Activated T-cell treated with anti-CD3 and anti-CD28 coated beads, Interleukin-2, amount 50 U/mL, for 48 hours (primary cell): ENCODE measurements around the gene JSRP1.
"Not testable (repeated sequence)": the region's sequence is repeated elsewhere in the genome, so short reads cannot be mapped to it uniquely, and the experiment has no call there.

Source experiments
- DNase-seq, 2 experiments: peaks; one replicate each; pipeline ENCODE4 v3.0.0-alpha.2; 2020

Gene JSRP1

GRCh38 chr19:2282062-2282861, 26.0 kb upstream of the JSRP1 start, which contains the start of gene PEAK3:
PEAK3 (minus strand) TSS chr19:2282175; CDS start chr19:2280931, 1,244 bp downstream.
- peak; percentile 47 to 52 for DNase-seq

DNA sequence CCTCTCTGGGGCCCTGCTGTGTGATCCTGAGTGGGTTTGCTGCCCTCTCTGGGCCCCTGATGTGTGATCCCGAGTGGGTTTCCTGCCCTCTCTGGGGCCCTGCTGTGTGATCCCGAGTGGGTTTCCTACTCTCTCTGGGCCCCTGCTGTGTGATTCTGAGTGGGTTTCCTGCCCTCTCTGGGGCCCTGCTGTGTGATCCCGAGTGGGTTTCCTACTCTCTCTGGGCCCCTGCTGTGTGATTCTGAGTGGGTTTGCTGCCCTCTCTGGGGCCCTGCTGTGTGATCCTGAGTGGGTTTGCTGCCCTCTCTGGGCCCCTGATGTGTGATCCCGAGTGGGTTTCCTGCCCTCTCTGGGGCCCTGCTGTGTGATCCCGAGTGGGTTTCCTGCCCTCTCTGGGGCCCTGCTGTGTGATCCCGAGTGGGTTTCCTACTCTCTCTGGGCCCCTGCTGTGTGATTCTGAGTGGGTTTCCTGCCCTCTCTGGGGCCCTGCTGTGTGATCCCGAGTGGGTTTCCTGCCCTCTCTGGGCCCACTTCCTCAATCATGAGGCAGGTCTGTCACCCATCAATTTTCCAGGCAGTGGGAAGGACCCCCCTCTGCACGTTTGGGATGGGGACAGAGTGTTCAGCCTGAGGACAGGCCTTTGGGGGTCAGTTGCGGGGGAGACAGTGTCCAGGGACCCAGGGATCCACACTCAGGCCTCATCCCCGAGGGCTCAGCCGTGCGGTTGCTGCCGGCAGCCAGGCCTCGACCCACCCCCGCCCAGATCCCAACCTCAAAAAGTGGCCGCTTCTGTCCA, 25.2 kb upstream of the JSRP1 start:
- not testable (repeated sequence) for DNase-seq

DNA sequence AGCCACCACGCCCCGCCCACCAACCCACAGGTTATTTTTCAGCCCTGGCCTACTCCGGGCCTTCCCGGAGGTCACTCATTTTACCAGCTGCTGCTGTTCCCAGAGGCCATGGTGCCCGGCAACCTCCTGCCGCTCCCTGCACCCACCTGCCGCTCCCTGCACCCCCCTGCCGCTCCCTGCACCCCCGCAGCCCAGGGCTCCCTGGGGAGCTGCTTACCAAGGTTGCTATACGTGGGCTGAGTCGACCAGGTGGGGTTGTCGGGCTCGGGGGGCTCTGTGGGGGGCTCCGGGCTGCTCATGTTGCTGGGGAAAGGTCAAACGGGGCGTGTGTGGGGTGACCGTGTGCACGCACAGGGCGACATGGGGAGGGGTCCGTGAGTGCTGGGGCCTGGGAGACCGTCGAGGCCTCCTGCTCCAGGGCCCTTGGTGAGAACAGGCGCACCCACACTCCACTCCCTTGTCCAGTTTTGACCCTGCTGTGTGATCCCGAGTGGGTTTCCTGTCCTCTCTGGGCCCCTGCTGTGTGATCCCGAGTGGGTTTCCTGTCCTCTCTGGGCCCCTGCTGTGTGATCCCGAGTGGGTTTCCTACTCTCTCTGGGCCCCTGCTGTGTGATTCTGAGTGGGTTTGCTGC, 24.5 kb upstream of the JSRP1 start:
- no peak for DNase-seq

- no peak for DNase-seq
Measured at GRCh38 chr19:2278459-2279158, 22.4 kb upstream of the JSRP1 start.

GRCh38 chr19:2277138-2277537, 20.9 kb upstream of the JSRP1 start:
- no peak for DNase-seq

DNA sequence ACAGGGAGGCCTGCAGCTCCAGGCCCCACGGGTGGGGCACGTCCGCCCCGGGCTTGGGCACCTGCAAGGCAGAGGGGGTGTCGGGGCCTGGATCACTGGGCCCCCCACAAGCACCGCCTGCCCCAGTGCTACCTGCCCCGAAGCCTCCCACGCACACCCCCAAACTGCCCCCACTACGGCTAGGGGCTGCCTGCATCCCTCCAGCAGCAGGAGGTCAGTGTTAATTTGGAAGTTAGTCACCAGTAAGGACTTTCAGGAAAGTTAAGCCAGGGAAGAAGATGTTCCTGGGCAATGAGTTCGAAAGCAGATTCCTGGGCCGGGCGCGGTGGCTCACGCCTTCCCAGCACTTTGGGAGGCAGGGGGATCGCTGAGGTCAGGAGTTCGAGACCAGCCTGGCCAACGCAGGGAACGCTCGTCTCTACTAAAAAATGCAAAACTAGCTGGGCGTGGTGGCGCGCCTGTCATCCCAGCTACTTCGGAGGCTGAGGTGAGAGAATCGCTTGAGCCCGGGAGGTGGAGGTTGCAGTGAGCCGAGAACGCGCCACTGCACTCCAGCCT, 20.3 kb upstream of the JSRP1 start:
- no peak for DNase-seq

- DNase-seq = no peak
Measured at GRCh38 chr19:2275588-2276428, 19.6 kb upstream of the JSRP1 start.

- DNase-seq = peak; percentile 62 to 66
Measured at GRCh38 chr19:2274931-2275535, 18.8 kb upstream of the JSRP1 start.

DNA sequence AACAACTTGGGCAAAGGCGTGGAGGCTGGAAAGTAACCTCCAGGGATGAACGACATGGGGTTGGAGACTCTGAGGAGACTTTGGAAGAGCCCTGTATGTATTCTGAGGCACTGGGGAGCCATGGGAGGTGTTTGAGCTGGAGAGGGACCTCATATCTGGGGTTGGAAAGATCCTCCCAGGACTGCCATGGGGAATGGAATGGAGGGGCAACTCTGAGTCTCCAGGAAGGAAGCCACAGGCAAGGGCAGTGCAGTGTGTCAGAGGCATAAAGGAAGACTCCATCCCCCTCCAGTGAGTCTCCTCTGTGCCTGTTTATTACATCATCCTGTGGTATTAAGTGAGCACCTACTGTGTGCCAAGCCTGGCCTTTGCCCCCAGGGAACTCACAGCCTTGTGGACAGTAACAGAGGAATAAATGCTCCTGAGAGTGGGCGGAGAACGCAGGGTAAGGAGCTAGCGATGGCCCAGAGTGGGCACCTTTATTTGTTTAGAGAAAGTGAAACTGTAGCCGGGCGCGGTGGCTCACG, 18.0 kb upstream of the JSRP1 start:
- no peak for DNase-seq

DNA sequence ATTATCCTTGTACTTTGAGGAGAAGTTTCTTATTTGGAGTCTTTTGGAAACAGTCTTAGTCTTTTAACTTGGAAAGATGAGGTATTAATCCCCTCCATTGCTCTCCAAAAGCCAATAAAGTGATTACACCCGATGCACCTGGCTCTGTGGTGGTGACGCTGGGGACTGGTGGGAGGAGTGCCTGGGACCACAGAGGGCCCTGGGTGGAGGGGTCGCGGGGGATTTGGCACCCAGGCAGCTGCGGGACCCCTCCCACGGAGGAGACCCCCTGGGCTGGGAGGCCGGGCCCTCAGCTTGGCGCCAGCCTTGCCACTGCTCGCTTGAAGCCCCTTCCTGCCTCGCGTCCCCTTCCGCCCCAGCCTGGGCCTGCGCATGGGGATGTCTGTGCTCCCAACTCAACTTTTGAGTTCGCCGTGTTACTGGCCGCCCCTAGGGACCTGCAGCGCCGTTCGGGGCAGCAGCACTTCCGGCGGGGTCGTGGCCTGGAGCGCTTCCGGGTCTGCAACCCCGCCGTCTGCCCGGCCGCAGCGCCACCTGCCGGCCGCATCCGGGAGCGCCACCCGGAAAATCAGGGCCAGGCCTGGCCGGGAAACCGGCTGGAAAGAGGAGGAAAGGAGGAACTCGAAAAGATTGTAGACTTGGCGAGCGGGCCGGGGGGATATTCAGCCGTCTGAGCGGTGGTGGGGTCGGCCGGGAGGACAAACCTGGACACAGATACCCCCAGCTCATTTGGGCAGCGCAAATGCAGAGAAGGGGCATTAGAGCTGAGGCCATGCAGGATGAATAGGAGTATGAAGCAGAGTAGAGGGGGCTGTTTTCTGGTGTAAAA, 17.4 kb upstream of the JSRP1 start:
- DNase-seq = peak; percentile 87 to 90

DNA sequence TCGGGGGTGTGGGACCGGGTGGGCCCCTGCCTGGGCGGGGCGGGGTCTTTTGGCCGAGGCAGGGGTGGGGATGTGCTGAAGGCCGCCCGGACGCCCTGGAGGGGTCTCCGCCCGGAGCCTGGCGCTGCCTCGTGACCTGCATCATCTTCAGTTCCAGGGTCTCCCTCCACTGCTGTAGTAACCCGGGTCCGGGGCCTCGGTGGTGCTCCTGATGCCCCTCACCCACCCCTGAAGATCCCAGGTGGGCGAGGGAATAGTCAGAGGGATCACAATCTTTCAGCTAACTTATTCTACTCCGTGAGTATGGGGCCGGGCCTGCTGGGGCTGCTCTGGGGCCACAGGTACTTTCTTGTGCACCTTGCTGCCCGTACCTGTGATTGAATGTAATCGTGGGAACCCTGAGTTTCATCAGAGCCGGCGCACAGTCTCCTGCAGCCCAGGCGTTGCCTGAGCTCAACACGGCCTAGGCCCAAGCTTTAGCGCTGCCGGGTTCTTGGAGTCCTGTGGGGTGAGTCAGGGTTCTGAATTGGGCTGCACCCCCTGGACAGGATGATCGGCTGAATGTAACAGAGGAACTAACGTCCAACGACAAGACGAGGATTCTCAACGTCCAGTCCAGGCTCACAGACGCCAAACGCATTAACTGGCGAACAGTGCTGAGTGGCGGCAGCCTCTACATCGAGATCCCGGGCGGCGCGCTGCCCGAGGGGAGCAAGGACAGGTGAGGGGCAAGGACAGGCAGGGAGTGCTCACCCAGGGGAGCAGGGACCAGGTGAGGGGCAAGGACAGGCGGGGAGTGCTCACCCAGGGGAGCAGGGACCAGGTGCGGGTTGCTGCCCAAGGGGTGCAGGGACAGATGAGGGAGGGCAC, 15.3 kb upstream of the JSRP1 start:
- DNase-seq = peak; percentile 38 to 48

DNA sequence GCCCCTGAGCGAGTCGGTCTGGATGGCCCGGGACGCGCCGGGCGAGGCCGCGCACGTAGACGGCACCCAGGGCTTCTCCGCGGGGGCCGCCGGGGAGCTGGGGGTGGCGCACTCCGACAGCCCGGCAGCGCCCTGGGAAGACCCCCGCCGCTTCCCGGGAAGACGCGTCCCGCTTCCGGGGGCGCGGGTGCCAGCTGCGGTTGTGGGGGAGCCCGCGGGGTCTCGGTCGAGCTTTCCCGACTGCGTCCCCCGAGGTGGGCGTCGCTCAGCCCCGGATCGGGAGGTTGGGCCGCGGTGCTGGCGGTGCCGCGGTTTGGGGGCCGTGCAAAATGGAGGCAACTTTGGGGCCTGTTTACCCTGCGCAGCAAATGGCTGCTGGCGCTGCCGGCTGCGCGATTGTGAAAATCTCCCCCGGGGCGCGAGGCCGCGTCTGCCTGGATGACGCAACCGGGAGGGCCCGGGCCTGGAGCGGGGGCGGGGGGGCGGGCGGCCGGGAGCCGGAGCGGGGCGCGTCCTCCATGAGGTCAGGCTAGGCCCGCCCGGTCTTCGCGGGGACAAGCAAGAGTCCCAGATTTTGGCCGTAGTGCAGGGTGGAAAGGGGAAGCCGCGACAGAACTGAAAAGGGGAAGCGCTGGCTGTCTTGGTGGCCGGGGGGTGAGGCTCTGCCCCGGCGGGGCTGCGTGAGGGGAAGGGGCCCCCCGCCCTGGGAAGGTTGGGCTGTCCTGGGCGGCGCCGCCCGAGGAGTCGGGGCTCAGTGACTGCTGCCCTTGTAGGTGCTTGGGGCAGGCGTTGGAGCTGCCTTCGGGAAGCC, 14.4 kb upstream of the JSRP1 start:
- peak; percentile 69 to 80 for DNase-seq

GRCh38 chr19:2270157-2270422, 13.9 kb upstream of the JSRP1 start:
- DNase-seq = peak in 1 of 2 experiments; percentile 45

DNA sequence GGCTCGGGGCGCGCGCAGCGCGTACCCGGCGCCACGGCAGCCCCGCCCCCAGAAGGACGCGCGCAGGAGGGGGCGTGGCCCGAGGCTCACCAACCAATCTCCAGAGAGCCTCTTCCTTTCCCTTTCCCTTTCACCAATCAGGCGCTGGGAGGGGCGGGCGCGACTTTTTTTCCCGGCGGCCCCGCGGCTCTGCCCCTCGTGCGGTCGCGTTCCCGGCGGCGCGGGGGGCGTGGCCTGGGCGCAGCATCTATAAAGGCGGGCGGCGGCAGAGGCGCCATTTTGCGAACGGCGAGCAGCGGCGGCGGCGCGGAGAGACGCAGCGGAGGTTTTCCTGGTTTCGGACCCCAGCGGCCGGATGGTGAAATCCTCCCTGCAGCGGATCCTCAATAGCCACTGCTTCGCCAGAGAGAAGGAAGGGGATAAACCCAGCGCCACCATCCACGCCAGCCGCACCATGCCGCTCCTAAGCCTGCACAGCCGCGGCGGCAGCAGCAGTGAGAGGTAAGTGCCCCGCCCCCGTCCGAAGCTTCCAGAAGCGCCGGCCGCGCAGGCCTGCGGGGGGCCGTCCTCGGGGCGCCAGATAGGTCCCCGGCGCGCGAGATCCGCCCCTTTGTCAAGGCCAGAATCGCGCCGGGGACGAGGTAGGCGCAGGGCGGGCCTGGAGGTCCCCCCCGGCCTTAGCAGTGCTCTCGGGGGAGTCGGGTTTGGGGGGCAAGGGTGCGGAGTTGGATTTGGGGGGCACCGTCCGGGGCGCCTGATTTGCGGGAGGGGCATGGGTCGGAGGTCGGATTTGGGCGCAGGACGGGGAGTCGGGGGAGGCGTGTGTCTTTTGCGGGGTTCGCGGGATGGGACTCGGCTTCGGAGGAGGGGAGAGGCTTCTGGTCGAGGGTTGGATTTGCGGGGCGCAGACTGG, 13.3 kb upstream of the JSRP1 start:
- peak; percentile 99 to 100 for DNase-seq

DNA sequence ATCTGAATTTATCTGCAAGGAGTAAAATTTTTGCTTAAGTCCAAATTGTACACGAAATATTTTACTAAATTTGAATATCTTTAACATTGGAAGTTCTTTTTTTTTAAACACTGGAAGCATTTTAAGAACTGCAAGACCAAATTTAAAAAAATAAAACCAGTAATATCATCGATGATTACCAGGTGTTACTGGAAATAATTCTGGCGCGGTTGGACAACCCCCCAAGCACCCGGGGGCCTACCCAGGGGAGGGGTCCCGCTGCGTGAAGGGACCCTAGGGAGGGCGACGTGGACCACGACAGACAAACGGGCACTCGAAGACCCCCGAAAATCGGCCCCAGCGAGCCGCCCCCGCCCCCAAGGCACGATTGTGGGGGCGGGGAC, 12.6 kb upstream of the JSRP1 start:
- DNase-seq = no peak

DNA sequence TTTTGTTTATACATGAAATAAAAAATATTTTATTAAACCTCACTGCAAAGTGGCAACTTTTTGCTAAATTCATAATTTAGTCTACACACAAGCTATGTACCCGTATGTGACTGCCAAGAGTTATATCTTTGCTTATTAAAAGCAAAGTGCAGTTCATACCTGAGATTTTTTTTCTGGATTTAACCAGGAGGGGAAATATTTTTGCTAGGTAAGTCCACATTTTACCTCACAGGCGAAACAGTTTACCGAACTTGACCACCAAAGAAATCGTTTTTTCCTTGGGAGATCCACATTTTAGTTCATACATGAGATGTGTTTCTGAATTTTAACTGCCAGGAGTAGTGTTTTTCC, 12.2 kb upstream of the JSRP1 start:
- no peak for DNase-seq
